NCI-H1092 (cell line): ENCODE measurements around the gene GARNL3.

Experiments
- DNase-seq: peaks from one replicate; lab custom pipeline; 2025; lab: John Stamatoyannopoulos, UW

The GARNL3 gene

DNA sequence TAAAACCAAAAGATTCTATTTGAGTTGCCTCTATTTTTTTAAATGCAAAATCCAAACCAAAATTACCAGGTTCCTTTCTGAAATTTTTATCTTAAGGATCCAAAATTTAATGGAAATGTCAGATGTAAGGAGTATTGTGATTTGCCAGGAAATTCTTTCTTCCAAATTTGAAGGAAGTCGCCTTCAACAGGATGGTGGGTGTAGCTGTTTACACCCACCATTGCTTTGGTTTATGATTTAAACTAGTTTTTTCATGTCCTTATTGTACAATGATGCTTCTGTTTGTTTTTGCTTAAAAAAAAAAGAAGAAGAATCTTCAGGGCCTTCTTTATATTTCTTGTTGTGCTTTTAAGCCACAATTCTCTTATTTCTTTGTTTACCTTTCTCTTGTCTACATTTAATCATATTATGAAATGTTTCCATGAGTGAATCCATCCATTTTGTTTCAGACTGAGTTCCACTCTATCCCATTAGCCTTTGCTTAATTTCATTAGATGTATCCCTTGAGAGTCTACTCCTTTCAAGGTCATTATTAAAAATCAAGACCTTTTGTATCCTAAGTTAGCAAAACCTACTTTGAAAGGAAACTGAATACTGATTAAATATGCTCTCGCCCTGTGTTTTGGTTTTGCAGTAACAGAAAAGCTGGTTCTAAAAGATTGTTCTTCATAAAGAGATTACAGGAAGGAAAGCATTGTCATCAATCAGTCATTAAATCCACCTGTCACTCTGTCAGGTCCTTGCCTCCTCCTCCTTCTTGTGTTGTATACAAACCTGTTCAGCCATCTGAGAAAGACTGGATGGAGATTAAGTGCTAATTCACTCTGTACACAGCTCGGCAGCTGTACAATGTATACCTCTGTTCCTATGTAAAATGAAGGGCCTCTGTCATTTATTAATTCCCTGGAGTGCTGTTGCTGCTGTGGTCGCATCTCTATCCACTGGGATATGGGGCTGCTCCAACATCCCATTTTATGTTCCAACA is 86.9 kb downstream of the GARNL3 start:
- no peak for DNase-seq

- no peak for DNase-seq
These were observed 89.3 kb downstream of the GARNL3 start for GRCh38 chr9:127353882-127354281.

DNA sequence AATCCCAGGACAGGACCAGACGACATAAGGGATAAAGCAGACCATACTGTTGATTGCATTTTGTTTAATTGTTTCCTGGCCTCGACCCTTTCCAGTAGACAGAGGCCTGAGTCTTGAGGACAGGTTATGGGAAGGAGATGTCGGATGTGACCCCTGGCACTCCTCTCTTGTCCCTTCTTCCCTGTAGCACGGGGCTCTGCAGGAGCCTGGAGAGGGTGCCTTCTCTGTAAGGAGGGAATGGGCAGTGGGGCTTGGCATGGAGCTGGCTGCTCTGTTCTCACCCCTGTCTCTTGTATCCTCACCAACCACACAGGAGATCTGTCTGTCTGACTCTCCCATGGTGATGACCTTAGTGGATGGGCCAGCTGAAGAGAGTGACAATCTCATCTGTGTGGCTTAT is 92.3 kb downstream of the GARNL3 start:
- DNase-seq, result no peak

GRCh38 chr9:127358023-127358535 is 93.5 kb downstream of the GARNL3 start:
- no peak for DNase-seq

- no peak for DNase-seq
These were observed 94.2 kb downstream of the GARNL3 start for GRCh38 chr9:127358770-127359169.

DNA sequence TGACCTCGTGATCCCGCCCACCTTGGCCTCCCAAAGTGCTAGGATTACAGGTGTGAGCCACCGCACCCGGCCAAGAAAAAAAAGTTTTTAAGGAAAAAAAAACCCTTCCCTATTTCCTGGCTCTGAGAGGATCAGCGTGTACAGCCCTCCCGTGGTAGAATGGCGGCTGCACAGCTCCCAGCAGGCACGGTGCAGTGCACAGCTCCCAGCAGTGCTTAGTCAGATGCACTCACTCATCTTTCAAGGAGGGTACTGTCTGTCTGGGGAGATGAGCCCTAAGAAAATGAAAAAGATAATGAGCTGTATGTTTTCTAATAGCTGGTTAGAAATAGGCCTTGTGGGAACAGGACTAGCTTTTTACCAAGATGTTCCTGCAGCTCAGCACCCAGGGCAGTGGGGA is 95.7 kb downstream of the GARNL3 start:
- no peak for DNase-seq

GRCh38 chr9:127360829-127361228 is 96.3 kb downstream of the GARNL3 start:
- DNase-seq, result no peak

- no peak for DNase-seq
These were observed 97.0 kb downstream of the GARNL3 start for GRCh38 chr9:127361561-127361960.

- no peak for DNase-seq
These were observed 98.3 kb downstream of the GARNL3 start for GRCh38 chr9:127362829-127363228.

DNA sequence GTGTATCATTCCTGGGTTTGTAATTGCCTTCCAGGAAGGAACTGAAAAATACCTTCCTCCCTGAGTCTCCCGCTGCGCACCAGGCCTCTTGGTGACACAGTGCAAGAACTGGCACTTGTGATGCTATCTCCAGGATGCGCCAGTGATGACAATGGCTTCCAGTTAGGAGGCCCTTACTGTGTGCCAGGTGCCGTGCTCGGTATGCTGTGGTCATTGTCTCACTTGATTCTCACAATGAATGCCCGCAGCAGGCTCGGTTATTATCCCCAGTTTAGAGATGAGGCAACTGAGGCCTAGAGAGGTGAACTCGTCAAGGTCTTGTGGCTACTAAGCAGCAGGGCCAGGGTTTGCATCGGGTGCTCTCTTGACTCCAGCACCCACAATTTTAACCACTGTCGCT is 100.9 kb downstream of the GARNL3 start:
- DNase-seq, result no peak

DNA sequence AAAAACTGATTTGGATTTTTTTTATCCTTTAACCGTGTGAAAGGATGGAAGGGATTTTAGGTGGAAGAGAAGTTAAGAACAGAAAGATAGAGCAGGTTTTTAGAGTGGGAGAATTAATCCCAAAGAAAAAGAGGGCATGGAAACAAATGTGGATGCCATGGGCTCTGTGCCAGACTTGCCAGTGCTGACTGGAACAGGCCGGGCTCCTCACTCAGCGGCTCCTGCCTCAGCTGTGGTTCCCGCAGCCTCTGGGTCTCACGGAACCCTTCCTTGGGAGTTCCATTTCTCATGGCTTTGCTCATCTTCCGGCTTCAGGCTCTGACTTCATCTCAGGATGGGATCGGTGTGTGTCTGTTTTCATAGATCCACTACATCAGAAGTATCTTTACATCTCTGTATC is 102.0 kb downstream of the GARNL3 start:
- DNase-seq, result no peak

DNA sequence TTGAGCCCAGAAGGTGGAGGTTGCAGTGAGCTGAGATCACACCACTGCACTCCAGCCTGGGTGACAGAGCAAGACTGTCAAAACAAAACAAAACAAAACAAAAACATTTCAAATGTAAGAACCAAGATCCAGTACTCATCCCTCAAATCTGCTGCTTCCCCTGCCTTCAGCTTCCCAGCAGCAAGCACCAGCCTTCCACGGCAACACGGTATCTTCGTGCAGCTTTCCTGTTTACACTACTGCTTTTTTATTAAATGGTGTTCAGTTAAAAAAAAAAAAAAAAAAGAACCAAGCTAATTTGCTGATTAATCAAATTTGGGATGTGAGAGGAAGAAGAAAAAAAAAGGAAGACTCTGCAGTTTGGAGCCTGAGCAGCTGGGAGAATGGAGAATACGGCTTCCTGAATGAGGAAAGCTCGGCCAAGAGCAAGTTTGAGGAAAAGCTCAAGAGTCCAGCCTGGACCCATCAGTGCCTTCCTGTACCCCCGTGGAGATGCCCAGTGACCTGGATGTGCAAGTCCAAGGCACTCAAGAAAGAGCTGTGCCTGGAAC is 104.4 kb downstream of the GARNL3 start:
- DNase-seq, result no peak

GRCh38 chr9:127369428-127369827 is 104.9 kb downstream of the GARNL3 start:
- no peak for DNase-seq

- DNase-seq, result no peak
These were observed 105.6 kb downstream of the GARNL3 start for GRCh38 chr9:127370147-127370579.

GRCh38 chr9:127370672-127371648 is 106.4 kb downstream of the GARNL3 start:
- DNase-seq, result no peak

- DNase-seq, result no peak
These were observed 115.9 kb downstream of the GARNL3 start for GRCh38 chr9:127380479-127380878.

- no peak for DNase-seq
These were observed 118.0 kb downstream of the GARNL3 start for GRCh38 chr9:127382541-127382940.

GRCh38 chr9:127384016-127384730 is 119.6 kb downstream of the GARNL3 start:
- DNase-seq, result no peak

- DNase-seq, result no peak
These were observed 120.3 kb downstream of the GARNL3 start for GRCh38 chr9:127384901-127385300.

DNA sequence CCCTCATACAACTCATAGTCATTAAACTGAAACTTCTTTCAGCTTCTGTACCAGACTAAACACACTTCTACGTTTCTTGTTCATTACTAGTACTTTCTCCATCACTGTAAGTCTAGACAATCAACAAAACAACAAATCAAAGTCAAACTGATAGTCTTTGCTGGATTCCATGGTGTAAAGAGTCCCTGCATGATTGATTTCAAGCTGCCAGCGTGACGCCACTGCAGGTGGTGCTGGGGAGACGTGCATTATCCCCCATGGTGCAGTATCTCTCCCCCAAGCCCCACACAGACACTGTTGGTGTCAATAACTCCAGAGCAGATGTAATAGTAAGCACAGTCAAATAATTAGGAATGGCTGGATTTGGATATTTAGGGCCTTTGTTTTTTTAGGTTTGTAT is 121.7 kb downstream of the GARNL3 start:
- no peak for DNase-seq

- DNase-seq, result no peak
These were observed 122.4 kb downstream of the GARNL3 start for GRCh38 chr9:127386981-127387380.
